Loucy (cell line): Measurements from ENCODE around the gene RIPK4.
"Not testable (repeated sequence)": the region's sequence is repeated elsewhere in the genome, so short reads cannot be mapped to it uniquely, and the experiment has no call there.

ENCODE experiments used
- H2AFZ ChIP-seq: fragments of 200-600 bp; sonication (generic); 2 replicates; pipeline ENCODE4 v1.6.0; 2016; ENCODE audit warnings: antibody characterized with exemption, mild to moderate bottlenecking, low read length, moderate library complexity
- H3F3A ChIP-seq: fragments of 200-600 bp; 2 replicates; pipeline ENCODE4 v1.6.0; 2016; ENCODE audit warnings: antibody characterized with exemption, low read depth, mild to moderate bottlenecking
- H3K27me3 ChIP-seq: fragments of 200-600 bp; sonication (generic); 2 replicates; pipeline ENCODE4 v1.6.1; 2014; ENCODE audit warnings: low read length, mild to moderate bottlenecking; ENCODE audit not compliant: insufficient read depth, poor library complexity, severe bottlenecking
- H3K36me3 ChIP-seq: fragments of 200-600 bp; sonication (generic); 2 replicates; pipeline ENCODE4 v1.6.1; 2016; ENCODE audit warnings: low read length; ENCODE audit not compliant: insufficient read depth
- H3K4me1 ChIP-seq: fragments of 200-600 bp; sonication (generic); 2 replicates; pipeline ENCODE4 v1.5.1; 2014; ENCODE audit warnings: low read length, mild to moderate bottlenecking; ENCODE audit not compliant: insufficient read depth, poor library complexity, severe bottlenecking
- H3K4me2 ChIP-seq: fragments of 200-600 bp; sonication (generic); 2 replicates; pipeline ENCODE4 v1.6.0; 2014; ENCODE audit warnings: antibody characterized with exemption, low read length, low read depth, mild to moderate bottlenecking; ENCODE audit not compliant: poor library complexity, severe bottlenecking
- H3K4me3 ChIP-seq: fragments of 200-600 bp; sonication (generic); 2 replicates; pipeline ENCODE4 v1.5.1; 2014; ENCODE audit warnings: low read length, mild to moderate bottlenecking, mixed read lengths; ENCODE audit not compliant: poor library complexity, severe bottlenecking
- H3K79me2 ChIP-seq: fragments of 200-600 bp; sonication (generic); 2 replicates; pipeline ENCODE4 v1.6.1; 2014; ENCODE audit warnings: low read length; ENCODE audit not compliant: insufficient read depth
- H3K9ac ChIP-seq: fragments of 200-600 bp; sonication (generic); 2 replicates; pipeline ENCODE4 v1.6.0; 2014; ENCODE audit warnings: mild to moderate bottlenecking, low read depth, low read length, moderate library complexity; ENCODE audit not compliant: poor library complexity, severe bottlenecking
- H3K9me2 ChIP-seq: fragments of 200-600 bp; sonication (generic); replicated peaks from 2 replicates; pipeline ENCODE4 v1.6.1; 2016; ENCODE audit warnings: low read depth, low read length, mixed read lengths
- H3K9me3 ChIP-seq: fragments of 200-600 bp; sonication (generic); 2 replicates; pipeline ENCODE4 v1.6.1; 2014; ENCODE audit warnings: mild to moderate bottlenecking, antibody characterized with exemption, low read length, low read depth; ENCODE audit not compliant: insufficient read depth
- H4K20me1 ChIP-seq: fragments of 200-600 bp; sonication (generic); 2 replicates; pipeline ENCODE4 v1.6.0; 2014; ENCODE audit warnings: antibody characterized with exemption, low read length, mild to moderate bottlenecking; ENCODE audit not compliant: insufficient read depth, poor library complexity, severe bottlenecking
- CTCF ChIP-seq: fragments of 200-600 bp; sonication (generic); conservative IDR thresholded peaks from 2 replicates; pipeline ENCODE4 v1.5.1; 2014; ENCODE audit warnings: mild to moderate bottlenecking, antibody characterized with exemption, low read length
- EZH2phosphoT487 ChIP-seq: fragments of 200-600 bp; IDR thresholded peaks from 2 replicates; pipeline ENCODE4 v1.6.1; 2018; ENCODE audit warnings: antibody characterized with exemption, mild to moderate bottlenecking, moderate library complexity, borderline replicate concordance

Gene RIPK4

GRCh38 chr21:41698071-41698470, 68.8 kb downstream of the RIPK4 start:
- H3K9ac ChIP-seq: no peak overlapping the region
- no peak overlapping the region for H2AFZ ChIP-seq
- H3K9me3 ChIP-seq: no peaks in the 10 kb centered on the region
- no peaks in the 10 kb centered on the region for H3K79me2 ChIP-seq
- no peaks in the 10 kb centered on the region for H4K20me1 ChIP-seq
- H3K9me2 ChIP-seq: no peaks in the 10 kb centered on the region
- H3K4me1 ChIP-seq: no peaks in the 10 kb centered on the region
- no peak for TF ChIP-seq CTCF
- TF ChIP-seq EZH2phosphoT487: no peak
- H3F3A ChIP-seq: no peaks in the 10 kb centered on the region
- H3K4me2 ChIP-seq: no peak overlapping the region
- H3K27me3 ChIP-seq: no peaks in the 10 kb centered on the region
- no peaks in the 10 kb centered on the region for H3K36me3 ChIP-seq
- H3K4me3 ChIP-seq: no peak overlapping the region

- Histone ChIP-seq H3K4me2 (no peak overlapping the region), H3K4me3 (no peak overlapping the region), H3K9me2 (no peaks in the 10 kb centered on the region), H3K27me3 (no peaks in the 10 kb centered on the region), H2AFZ (no peak overlapping the region), H3K36me3 (no peaks in the 10 kb centered on the region), H3F3A (no peaks in the 10 kb centered on the region), H4K20me1 (no peaks in the 10 kb centered on the region), H3K9me3 (no peaks in the 10 kb centered on the region), H3K9ac (no peak overlapping the region), H3K79me2 (no peaks in the 10 kb centered on the region), H3K4me1 (no peaks in the 10 kb centered on the region)
- TF ChIP-seq EZH2phosphoT487 (no peak), CTCF (no peak)
These were observed 71.3 kb downstream of the RIPK4 start for GRCh38 chr21:41695513-41695912.

DNA sequence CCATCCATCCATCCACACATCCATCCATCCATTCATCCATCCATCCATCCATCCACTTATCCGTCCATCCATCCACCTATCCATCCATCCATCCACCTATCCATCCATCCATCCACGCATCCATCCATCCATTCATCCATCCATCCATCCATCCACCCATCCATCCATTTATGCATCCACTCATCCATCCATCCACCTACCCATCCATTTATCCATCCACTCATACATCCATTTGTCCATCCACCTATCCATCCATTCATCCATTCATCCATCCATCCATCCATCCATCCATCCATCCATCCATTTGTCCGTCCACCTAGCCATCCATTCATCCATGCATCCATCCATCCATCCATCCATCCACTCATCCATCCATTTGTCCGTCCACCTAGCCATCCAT, 72.8 kb downstream of the RIPK4 start:
- not testable (repeated sequence) for H3K79me2 ChIP-seq, H3K4me3 ChIP-seq, H3F3A ChIP-seq, H3K9ac ChIP-seq, H3K9me2 ChIP-seq, H3K4me1 ChIP-seq, H4K20me1 ChIP-seq, H2AFZ ChIP-seq, H3K27me3 ChIP-seq, H3K36me3 ChIP-seq, H3K9me3 ChIP-seq, H3K4me2 ChIP-seq

DNA sequence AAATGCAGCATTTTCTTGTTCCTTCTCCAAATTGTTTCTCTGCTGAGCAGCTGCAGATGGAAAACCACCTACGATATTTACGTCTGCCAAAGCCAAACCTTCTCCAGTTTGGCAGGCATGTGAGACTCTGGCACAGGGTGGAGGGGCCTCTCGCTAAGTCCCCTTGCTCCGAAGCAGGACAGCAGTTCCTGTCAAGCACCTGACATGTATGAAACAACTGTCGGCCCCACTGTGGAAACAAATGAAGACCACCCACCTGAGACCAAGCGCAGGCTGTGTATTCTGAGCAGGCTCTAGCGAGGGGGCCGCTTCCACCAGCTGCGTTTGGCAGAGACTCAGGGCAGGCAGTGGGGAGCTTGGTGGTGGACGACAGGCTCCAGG, 74.7 kb downstream of the RIPK4 start:
- H3K79me2 ChIP-seq: no peaks in the 10 kb centered on the region
- H3F3A ChIP-seq: no peaks in the 10 kb centered on the region
- H3K9me3 ChIP-seq: no peaks in the 10 kb centered on the region
- H3K9ac ChIP-seq: no peak overlapping the region
- H3K4me2 ChIP-seq: no peak overlapping the region
- no peak overlapping the region for H3K4me3 ChIP-seq
- H4K20me1 ChIP-seq: no peaks in the 10 kb centered on the region
- no peaks in the 10 kb centered on the region for H3K27me3 ChIP-seq
- no peaks in the 10 kb centered on the region for H3K4me1 ChIP-seq
- H2AFZ ChIP-seq: no peak overlapping the region
- H3K9me2 ChIP-seq: no peaks in the 10 kb centered on the region
- TF ChIP-seq CTCF (no peak), EZH2phosphoT487 (no peak)
- H3K36me3 ChIP-seq: no peaks in the 10 kb centered on the region
